NB4 (cell line): ENCODE measurements around the gene HIRA.

Experiments
- CTCF ChIP-seq: IDR thresholded peaks from one replicate; pipeline ENCODE4 v1.5.1; 2012; ENCODE audit warnings: low read depth, low read length
- TF ChIP-seq, protein P1 (sequence below): IDR thresholded peaks from 2 replicates; pipeline ENCODE4 v1.6.1; 2011; ENCODE audit warnings: low read depth, low read length

DNA sequence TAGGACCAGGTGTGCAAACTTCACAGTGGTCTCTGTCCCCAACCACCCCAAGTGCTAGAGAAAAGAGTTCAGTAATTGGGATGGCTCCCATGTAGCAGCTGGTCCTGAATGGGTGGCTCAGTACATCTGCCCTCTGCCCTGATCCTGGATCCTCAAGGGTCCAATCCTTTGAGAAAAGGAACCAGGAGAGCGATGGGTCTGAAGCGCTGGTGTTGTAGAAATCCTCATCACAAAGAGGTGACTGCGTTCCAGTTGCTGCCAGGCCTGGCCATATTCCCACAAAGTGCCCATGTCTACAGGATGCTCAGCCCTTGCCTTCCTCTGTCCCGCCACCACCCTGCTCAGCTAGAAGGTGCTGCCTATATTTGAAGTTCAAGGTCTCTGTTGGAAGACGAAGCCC is 22.2 kb upstream of the HIRA start:
- no peak for TF ChIP-seq CTCF
- TF ChIP-seq, protein P1, sequence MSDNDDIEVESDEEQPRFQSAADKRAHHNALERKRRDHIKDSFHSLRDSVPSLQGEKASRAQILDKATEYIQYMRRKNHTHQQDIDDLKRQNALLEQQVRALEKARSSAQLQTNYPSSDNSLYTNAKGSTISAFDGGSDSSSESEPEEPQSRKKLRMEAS: no peak
